ENCODE measurements around the gene ZNF576. TPM values are rescaled to one million over a fixed set of nuclear protein-coding genes. Genes with fewer than 3 reads are reported as not detected.

The ZNF576 gene
- total RNA-seq, 1 experiment from 2014 or later, result 14.1 TPM

GRCh38 chr19:43575156-43575950, 21.0 kb upstream of the ZNF576 start, which contains the start of the genes PINLYP and XRCC1:
TSS of gene PINLYP (plus strand) at chr19:43575801. CDS start at chr19:43577192, 1,391 bp downstream.
TSS of gene XRCC1 (minus strand) at chr19:43575527. CDS start at chr19:43575458, 69 bp downstream.
- DNase-seq (ENCODE audit: low read depth, low spot score) (peak; percentile 81), ATAC-seq (peak; percentile 100)
- Histone ChIP-seq H3K36me3 (ENCODE audit: control insufficient read depth, insufficient read depth, low read length) (peaks cover 7% of the 10 kb centered on the region; the same call in 1 of the 2 replicates), H3K27me3 (ENCODE audit: control insufficient read depth, insufficient read depth, low read length) (no peaks in the 10 kb centered on the region), H3K9me3 (ENCODE audit: control insufficient read depth, insufficient read depth, low read depth, low read length) (no peaks in the 10 kb centered on the region), H3K4me1 (ENCODE audit: control insufficient read depth, insufficient read depth, low read length) (peaks cover 3% of the 10 kb centered on the region; the same call in 1 of the 2 replicates), H3K4me3 (ENCODE audit: low read depth in 2 of 2, low read length in 2 of 2) (peak within 1 kb of the TSS; percentile 74 to 99), H3K27ac (ENCODE audit: low read length) (peak within 1 kb of the TSS; percentile 96)
- POLR2A ChIA-PET, result interaction anchor here (0.6 kb wide), 1 partner anchor 87 kb away, joined by 3 read pairs; no protein-coding TSS in a partner anchor
- CTCF ChIA-PET, result no interaction called here
- intact Hi-C loops (cut with micrococcal nuclease; ENCODE audit: unreplicated experiment) (no loop called here), in situ Hi-C loops (cut with HindIII; ENCODE audit: low pct_unique_long_range_greater_than_20kb, low sequenced_read_pairs) (no loop called here)
- TF ChIP-seq POLR2AphosphoS5 (IDR thresholded peaks at IDR 0.05; ENCODE audit: low read depth, low read length) (no peak), TCF7L2 (IDR thresholded peaks at IDR 0.05; ENCODE audit: low read depth, low read length) (no peak), CTCF (IDR thresholded peaks at IDR 0.05) (no peak), SIN3A (IDR thresholded peaks at IDR 0.05; ENCODE audit: borderline replicate concordance, insufficient read depth, low read depth, low read length) (no peak), REST (IDR thresholded peaks at IDR 0.05; ENCODE audit: insufficient read depth in 1 of 2, low read depth in 2 of 2, low read length in 1 of 2) (no peak)
- BruUV-seq (replicated peaks), result no TSS peak

- TF ChIP-seq SIN3A (IDR thresholded peaks at IDR 0.05; ENCODE audit: borderline replicate concordance, insufficient read depth, low read depth, low read length) (no peak), CTCF (IDR thresholded peaks at IDR 0.05) (no peak)
- Histone ChIP-seq H3K27ac (ENCODE audit: low read length) (peak overlapping the region; percentile 85), H3K27me3 (ENCODE audit: control insufficient read depth, insufficient read depth, low read length) (no peaks in the 10 kb centered on the region), H3K4me1 (ENCODE audit: control insufficient read depth, insufficient read depth, low read length) (peaks cover 3% of the 10 kb centered on the region; the same call in 1 of the 2 replicates), H3K36me3 (ENCODE audit: control insufficient read depth, insufficient read depth, low read length) (peaks cover 7% of the 10 kb centered on the region; the same call in 1 of the 2 replicates), H3K9me3 (ENCODE audit: control insufficient read depth, insufficient read depth, low read depth, low read length) (no peaks in the 10 kb centered on the region), H3K4me3 (ENCODE audit: low read depth in 2 of 2, low read length in 2 of 2) (peak overlapping the region; percentile 74 to 99)
- POLR2A ChIA-PET, result no interaction called here
- DNase-seq (ENCODE audit: low read depth, low spot score) (no peak), ATAC-seq (peak; percentile 23; the same call in 1 of the 2 replicates)
- in situ Hi-C loops (cut with HindIII; ENCODE audit: low pct_unique_long_range_greater_than_20kb, low sequenced_read_pairs), result no loop called here
- intact Hi-C loops (cut with micrococcal nuclease; ENCODE audit: unreplicated experiment), result no loop called here
- BruUV-seq (replicated peaks), result no TSS peak
- CTCF ChIA-PET, result no interaction called here
These were observed 20.2 kb upstream of the ZNF576 start for GRCh38 chr19:43575955-43576878.
